ENCODE results near the gene NME7.

NME7 gene

DNA sequence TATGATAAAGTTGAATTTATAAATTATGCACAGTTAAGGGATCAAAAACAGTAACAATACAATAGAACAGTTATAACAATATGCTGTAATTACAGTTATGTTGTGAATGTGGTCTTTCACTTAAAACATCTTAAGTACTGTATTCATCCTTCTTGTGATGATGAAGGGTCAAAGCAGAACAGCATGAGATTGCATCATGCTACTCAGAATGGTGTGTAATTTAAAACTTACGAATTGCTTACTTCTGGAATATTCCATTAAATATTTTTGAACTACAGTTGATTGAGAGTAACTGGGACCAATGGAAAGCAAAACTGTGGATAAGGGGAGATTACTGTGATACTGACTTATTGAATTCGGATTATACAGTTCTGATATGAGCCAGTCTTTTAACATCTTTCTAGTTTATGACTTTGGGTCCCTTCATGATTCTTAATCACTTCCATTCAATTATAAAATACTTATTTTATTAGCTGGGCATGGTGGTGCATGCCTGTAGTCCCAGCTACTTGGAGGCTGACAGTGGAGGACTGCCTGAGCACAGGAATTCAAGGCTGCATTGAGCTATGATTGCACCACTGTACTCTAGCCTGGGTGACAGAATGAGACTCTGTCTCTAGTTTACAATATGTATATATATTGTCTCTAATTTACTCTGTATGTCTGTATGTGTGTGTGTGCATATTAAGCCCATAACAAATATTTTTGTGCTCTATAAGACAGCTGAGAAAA is 217.9 kb downstream of the NME7 start:
- in situ Hi-C loops (cut with HindIII; ENCODE audit: low sequenced_read_pairs): no loop called here
- TF ChIP-seq, protein P1, sequence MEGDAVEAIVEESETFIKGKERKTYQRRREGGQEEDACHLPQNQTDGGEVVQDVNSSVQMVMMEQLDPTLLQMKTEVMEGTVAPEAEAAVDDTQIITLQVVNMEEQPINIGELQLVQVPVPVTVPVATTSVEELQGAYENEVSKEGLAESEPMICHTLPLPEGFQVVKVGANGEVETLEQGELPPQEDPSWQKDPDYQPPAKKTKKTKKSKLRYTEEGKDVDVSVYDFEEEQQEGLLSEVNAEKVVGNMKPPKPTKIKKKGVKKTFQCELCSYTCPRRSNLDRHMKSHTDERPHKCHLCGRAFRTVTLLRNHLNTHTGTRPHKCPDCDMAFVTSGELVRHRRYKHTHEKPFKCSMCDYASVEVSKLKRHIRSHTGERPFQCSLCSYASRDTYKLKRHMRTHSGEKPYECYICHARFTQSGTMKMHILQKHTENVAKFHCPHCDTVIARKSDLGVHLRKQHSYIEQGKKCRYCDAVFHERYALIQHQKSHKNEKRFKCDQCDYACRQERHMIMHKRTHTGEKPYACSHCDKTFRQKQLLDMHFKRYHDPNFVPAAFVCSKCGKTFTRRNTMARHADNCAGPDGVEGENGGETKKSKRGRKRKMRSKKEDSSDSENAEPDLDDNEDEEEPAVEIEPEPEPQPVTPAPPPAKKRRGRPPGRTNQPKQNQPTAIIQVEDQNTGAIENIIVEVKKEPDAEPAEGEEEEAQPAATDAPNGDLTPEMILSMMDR (IDR thresholded peaks at IDR 0.05; ENCODE audit: low read depth, low read length, missing control alignments): no peak
- H3K4me3 ChIP-seq (ENCODE audit: low read depth, low read length): no peak overlapping the region
- DNase-seq (ENCODE audit: low read depth): no peak

DNA sequence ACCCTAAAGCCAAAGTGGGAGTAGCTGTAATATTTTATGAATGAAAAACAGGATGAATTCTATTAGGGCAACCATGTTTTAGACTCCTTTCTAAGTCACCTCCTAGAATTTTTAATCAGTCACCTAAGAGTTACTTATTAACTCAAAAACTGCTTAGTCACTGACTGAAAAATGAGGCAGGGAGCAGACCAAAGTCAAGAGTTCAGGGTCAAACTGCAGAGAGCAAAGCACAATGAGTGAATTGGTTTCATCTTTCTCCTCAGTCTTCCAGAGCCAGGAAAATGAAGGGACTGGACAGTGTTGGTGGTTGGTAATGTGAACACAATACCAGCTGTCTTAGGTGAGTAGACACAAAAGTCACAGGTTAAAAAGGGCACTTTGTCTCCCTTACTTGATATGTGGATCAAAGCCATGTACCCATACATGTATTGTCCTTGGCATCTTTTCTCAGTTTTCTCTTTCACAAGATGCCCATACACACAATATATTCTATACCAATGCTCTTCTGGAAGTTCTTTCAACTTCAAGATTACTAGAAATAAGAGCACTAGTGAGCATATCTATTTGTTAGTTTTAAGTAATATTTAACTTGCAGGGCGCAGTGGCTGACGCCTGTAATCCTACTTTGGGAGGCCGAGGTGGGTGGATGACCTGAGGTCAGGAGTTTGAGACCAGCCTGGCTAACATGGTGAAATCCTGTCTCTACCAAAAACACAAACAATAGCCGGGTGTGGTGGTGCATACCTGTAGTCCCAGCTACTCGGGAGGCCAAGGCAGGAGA is 218.9 kb downstream of the NME7 start:
- DNase-seq (ENCODE audit: low read depth): no peak
- in situ Hi-C loops (cut with HindIII; ENCODE audit: low sequenced_read_pairs): no loop called here
- TF ChIP-seq, protein P1 (IDR thresholded peaks at IDR 0.05; ENCODE audit: low read depth, low read length, missing control alignments): no peak
- H3K4me3 ChIP-seq (ENCODE audit: low read depth, low read length): no peak overlapping the region

DNA sequence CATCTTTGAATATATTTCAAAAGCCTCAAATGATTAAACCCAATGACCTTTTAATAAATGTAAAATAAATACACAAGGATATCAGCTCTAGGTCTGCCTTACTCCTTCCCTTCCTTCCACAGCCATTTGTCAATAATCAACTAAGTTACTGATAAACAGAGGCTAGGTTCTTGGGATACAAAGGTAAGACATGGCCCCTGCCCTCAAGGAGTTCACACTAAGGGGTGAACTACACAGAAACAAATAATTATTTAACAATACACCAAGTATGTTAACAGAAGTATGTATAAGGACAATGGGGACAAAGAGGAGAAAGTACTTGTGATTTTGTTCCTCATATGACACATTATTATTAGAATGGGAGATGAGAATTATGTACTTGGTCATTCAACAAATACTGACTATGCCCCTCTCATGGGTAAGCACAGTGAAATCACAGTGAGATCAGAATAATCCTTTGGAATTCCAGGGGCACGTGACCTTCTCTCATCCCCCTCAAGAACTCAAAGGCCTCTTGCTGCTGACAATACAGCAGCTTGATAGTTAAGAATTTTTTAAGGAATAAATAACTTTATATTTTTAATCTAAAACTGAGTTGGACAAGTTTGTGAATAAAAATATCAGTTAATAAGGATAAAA is 220.9 kb downstream of the NME7 start:
- in situ Hi-C loops (cut with HindIII; ENCODE audit: low sequenced_read_pairs): no loop called here
- TF ChIP-seq, protein P1 (IDR thresholded peaks at IDR 0.05; ENCODE audit: low read depth, low read length, missing control alignments): no peak
- H3K4me3 ChIP-seq (ENCODE audit: low read depth, low read length): no peak overlapping the region
- no peak for DNase-seq (ENCODE audit: low read depth)

DNA sequence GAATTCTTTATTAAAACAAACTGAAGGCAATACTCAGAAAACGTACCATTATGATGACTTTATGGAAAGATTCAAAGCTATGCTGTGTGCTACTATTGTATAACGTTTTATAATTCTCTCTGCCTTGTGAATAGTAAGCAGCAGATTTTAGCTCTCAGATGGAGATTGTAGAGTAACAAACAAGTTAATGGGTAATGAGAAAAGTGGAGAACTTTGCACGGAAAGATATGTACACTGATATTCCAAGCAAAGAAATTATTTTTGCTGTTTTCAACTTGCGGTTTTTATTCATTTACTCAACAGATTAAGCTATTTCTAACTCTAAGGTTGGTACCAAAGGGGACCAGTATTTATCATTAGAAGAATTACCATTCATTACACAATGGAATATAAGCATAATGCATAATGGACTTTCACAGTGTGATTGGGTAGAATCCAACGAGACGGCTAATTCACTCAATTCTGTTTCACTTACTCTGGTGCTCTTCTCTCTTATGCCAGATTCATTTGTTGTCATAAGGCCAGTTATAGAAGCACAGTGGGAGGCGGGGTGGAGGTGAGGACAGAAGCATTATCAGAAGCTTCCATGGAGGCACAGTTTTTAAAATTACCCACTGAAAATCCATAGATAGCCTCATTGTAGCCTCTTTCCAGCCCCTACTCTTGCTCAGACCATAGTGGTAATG is 222.5 kb downstream of the NME7 start:
- H3K4me3 ChIP-seq (ENCODE audit: low read depth, low read length): no peak overlapping the region
- in situ Hi-C loops (cut with HindIII; ENCODE audit: low sequenced_read_pairs): no loop called here
- TF ChIP-seq, protein P1 (IDR thresholded peaks at IDR 0.05; ENCODE audit: low read depth, low read length, missing control alignments): no peak
- no peak for DNase-seq (ENCODE audit: low read depth)

DNA sequence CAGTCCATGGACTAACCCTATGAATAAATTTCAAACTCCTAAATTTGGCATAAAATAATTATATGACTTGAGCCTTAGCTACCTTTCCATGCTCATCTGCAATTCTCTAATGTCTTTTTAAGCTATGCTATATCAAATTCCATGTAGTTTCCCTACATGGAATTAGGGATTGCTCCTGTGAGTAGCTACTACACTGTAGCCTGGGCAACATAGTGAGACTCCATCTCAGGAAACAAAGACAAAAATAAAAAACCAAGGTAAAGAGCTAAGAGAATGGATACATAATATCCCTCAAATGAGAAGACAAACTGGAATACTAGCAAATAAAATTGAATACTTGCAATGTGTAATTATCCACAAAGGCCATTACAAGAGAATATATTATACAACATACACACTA is 223.6 kb downstream of the NME7 start:
- TF ChIP-seq, protein P1 (IDR thresholded peaks at IDR 0.05; ENCODE audit: low read depth, low read length, missing control alignments): no peak
- no peak overlapping the region for H3K4me3 ChIP-seq (ENCODE audit: low read depth, low read length)
- in situ Hi-C loops (cut with HindIII; ENCODE audit: low sequenced_read_pairs): no loop called here
- DNase-seq (ENCODE audit: low read depth): no peak

DNA sequence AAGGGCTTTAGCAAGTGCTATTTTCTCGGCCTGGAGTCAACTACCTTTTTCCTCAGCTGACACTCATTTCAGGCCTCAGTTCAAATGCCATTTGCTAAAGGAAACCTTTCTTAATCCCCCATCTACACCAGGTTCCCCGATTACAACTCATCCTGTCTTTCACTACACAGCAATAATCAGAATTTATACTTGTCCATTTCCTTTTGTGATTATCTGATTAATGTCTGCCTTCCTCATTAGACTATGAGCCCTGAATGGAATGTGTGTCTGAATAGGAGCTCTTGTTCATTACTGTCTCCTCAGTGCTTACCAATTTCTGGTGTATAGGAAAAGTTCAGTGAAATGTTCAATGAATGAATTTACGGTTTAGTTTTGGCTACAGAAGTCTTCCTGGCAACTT is 224.3 kb downstream of the NME7 start:
- TF ChIP-seq, protein P1 (IDR thresholded peaks at IDR 0.05; ENCODE audit: low read depth, low read length, missing control alignments): no peak
- in situ Hi-C loops (cut with HindIII; ENCODE audit: low sequenced_read_pairs): no loop called here
- no peak for DNase-seq (ENCODE audit: low read depth)
- H3K4me3 ChIP-seq (ENCODE audit: low read depth, low read length): no peak overlapping the region

All from astrocyte of the cerebellum (primary cell).